ENCODE results near the gene UBAP2.

DNA sequence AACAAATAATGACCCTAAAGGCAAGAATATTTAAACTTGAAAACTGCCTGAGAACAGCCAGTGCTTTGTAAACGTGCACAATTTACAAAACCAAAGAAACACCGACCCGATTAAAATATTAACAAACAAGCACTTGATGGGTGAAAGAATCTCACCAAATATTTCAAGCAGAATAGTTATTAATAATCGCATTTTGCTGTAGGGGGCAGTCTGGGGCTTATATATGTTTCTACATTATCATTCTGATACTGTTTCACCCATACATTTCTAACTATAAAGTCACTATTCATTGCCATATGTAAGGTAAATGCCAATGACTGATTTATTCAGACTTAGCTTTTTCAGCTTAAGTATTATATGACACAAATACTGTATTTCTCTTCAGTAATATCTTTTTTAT lies 37.7 kb downstream of the UBAP2 start:
- TF ChIP-seq, protein P1, sequence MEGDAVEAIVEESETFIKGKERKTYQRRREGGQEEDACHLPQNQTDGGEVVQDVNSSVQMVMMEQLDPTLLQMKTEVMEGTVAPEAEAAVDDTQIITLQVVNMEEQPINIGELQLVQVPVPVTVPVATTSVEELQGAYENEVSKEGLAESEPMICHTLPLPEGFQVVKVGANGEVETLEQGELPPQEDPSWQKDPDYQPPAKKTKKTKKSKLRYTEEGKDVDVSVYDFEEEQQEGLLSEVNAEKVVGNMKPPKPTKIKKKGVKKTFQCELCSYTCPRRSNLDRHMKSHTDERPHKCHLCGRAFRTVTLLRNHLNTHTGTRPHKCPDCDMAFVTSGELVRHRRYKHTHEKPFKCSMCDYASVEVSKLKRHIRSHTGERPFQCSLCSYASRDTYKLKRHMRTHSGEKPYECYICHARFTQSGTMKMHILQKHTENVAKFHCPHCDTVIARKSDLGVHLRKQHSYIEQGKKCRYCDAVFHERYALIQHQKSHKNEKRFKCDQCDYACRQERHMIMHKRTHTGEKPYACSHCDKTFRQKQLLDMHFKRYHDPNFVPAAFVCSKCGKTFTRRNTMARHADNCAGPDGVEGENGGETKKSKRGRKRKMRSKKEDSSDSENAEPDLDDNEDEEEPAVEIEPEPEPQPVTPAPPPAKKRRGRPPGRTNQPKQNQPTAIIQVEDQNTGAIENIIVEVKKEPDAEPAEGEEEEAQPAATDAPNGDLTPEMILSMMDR (IDR thresholded peaks at IDR 0.05; ENCODE audit: insufficient read depth, low read length, poor library complexity, severe bottlenecking), result peak; percentile 39
- TF ChIP-seq EZH2phosphoT487 (conservative IDR thresholded peaks at IDR 0.05; ENCODE audit: low read length), result no peak
